Inflammatory macrophage treated with lipopolysaccharide for 4 hours (primary cell): ENCODE measurements around the gene ARID1B.

Experiments
- DNase-seq: peaks from one replicate; pipeline ENCODE4 v3.0.0-alpha.2; 2020

The ARID1B gene

DNA sequence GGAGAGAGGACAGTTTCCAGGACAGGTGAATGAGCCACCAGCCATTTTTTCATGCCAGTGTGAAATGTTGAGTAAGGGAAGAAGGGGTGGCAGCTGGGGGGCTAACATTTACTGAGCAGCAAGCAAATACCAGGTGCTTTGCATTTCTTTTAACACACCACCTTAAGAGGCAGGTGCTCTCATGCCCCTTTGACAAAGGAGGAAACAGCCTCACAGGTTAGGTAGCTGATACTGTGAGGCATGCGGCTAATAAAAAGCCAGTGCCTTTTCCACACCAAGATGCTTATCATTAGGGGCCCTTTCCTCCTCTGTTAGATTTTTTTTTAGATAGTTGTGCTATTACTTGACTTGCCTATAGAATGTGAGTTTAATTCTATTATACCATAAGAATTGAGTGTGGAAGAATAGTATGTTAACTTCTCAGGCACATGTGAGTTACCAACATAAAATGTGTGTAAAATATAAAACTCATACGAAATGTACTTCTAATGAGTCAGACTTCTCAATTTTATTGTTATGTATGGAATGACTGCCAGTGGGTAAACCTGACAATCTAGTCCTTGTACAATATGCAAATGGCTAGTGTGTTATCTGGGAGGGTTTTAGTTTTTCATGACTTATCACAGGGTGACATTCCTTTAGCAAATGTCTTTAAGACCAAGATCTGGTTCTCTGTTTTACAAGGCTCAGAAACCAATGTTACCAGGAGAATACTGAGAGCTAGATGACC is 286.2 kb downstream of the ARID1B start:
- no peak for DNase-seq

DNA sequence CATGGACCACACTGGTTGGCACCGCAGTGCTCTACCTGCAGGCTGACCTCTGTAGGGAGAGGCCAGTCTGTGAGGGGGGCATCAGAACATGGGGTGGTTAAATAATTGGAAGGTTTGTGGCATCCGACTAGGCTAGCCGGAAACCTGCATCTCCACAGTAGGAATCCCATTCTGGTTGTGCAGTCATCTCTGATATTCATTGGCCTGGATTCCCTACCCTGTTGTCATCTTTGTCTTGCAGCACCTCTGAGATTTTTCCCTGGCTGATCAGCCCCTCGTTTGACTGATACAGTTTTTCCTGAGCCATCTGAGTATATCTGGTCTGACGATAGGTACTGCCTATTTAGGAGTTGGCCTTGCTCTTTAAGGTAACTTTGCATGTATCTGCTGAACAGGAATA is 286.7 kb downstream of the ARID1B start:
- DNase-seq, result no peak

DNA sequence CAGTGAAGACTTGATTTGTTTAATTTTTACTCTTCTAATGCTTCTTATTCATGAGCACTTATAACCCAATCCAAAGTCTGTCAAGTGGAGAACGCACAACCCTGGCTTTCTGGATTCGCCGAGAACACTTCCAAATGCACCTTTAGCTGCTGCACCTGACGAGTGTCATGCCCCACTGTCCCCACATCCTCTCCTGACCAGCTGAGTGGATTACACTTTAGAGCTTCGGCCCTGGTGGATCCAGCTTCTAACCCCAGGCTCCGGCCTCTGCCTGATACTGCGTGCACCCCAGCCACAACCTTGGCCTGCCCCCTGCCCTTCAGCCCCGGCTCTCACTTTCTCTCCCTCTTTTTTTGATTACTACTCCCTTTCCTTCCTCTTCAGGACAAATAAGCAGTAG is 287.3 kb downstream of the ARID1B start:
- DNase-seq, result no peak

GRCh38 chr6:157065366-157065765 is 288.2 kb downstream of the ARID1B start:
- no peak for DNase-seq

GRCh38 chr6:157066781-157067491 is 289.8 kb downstream of the ARID1B start:
- peak; percentile 16 for DNase-seq

- no peak for DNase-seq
These were observed 290.3 kb downstream of the ARID1B start for GRCh38 chr6:157067507-157067906.

GRCh38 chr6:157068691-157069324 is 291.6 kb downstream of the ARID1B start:
- no peak for DNase-seq

- no peak for DNase-seq
These were observed 292.4 kb downstream of the ARID1B start for GRCh38 chr6:157069585-157069984.

DNA sequence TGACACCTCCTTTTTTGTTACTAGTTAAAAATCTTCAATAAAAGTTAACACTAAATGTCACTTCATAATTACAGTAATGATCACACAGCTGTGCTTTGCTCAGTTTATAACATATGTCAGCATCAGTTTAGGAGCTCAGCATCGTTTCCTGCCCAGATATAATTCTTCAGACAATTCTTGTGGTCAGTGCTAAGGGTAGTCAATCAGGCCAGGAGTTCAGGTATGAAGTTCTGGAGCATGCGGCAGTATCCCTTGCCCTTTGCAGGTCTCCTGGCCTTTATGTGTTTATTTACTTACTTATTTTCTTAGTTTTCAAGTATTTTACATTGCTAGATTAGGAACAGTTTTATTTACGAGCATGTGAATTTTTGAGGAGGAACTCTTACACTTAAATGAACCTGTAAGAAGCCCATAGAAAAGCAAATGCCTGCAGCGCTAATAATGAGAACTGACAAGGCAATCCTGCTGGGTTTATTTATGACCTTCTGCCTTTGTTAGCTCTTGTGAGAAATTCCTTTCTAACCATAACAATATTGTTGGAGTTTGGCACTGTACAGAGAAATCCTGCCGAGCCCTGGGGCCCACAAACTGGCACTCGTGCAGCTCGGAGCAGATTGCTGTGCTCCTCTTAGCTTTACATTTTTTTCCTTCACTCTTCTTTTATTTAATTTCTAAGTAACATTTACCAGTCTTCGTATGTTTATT is 293.4 kb downstream of the ARID1B start:
- no peak for DNase-seq

GRCh38 chr6:157072128-157072527 is 294.9 kb downstream of the ARID1B start:
- no peak for DNase-seq

GRCh38 chr6:157073596-157073995 is 296.4 kb downstream of the ARID1B start:
- no peak for DNase-seq

DNA sequence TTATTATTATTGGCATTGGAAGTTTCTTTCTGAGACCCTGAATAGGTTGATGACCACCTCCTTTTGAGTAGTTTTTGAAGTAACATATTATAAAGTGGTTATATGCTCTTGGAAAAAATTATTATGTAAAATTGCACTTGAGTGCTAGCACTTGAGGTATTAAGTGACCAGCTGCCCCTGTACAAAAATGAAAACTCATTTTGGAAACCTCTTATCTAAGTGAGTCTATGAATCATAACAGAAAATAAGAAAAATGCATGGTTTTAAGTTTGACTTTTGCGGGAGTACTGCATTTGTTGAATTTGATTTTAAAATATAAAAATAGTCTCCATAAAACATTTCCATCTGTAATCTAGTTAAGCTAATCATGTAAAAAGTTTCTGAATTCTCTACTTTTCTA is 297.8 kb downstream of the ARID1B start:
- DNase-seq, result no peak

DNA sequence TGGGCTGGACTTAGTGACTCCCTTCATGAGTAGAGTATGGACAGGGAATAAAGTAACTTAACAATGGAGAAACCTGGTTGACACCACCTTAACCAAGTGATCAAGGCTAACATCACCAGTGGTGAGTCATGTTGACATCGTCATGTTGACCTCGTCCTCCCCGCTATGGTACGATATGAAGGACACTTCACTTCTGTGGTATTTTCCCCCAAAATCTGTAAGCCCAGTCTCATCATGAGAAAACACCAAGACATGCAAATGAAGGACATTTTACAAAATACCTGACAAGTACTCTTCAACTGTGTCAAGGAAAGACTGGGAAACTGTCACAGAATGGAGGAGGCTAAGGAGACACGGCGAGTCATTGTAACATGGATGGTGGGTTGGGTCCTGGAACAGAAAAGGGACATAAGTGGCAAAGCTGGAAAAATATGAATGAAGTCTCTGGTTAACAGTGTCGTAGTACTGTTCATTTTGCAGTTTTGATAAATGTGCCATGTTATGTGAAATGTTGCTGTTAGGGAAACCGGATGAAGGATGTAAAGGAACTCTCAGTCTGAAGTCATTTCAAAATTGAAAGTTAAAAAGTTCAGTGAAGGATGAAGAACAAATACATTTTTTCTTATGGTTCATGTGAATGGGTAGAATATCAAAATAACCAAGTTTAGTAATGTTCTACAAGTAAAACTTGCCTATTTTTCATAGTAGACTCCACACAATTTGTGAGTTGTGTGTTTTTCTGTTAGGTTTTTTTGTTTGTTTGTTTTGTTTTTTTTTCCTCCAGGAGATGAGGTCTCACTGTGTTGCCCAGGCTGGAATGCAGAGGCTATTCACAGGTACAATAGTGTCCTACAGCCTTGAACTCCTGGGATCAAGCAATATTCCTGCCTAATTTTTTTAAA is 298.6 kb downstream of the ARID1B start:
- peak; percentile 9 for DNase-seq

DNA sequence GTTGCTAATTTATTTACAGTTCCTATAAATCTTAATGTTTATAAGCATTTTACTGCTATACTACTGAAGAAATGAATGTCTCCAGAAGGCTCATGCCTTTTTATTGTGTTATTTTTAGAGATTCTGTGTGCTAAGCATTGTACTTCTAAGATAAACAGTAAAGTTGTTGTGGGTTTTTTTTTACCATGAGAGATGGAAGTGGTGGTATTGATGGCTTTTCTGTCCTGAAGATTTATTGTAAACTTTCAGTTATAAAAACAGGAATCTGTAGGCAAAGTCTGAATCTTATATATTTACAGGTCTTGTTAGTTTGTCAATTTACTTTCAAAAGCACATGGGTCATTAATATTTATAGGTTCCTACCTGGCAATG is 299.3 kb downstream of the ARID1B start:
- no peak for DNase-seq

- DNase-seq, result no peak
These were observed 300.1 kb downstream of the ARID1B start for GRCh38 chr6:157077251-157077650.

DNA sequence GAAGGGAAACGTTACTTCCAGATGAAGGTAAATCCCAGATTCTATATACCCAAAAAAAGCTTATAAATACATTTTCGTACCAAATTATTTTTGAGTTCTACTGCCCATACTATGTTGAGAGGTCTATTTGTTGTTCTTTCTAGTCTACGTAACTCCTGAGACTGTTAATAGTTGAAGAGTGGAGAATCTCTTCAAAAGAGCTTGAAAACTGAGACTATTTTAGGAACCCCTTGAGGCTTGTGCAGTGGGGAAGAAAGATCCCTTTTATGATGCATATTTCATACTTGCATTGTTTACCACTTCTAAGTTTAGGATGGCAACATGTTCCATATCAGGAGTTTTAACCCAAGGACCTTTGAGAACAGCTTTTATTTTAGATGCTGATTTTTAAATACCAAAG is 301.1 kb downstream of the ARID1B start:
- DNase-seq, result no peak

- DNase-seq, result no peak
These were observed 302.1 kb downstream of the ARID1B start for GRCh38 chr6:157079277-157079676.

- no peak for DNase-seq
These were observed 302.6 kb downstream of the ARID1B start for GRCh38 chr6:157079771-157080170.

- DNase-seq, result no peak
These were observed 303.8 kb downstream of the ARID1B start for GRCh38 chr6:157080986-157081391.

GRCh38 chr6:157083343-157083742 is 306.2 kb downstream of the ARID1B start:
- no peak for DNase-seq

- DNase-seq, result no peak
These were observed 309.5 kb downstream of the ARID1B start for GRCh38 chr6:157086632-157087031.

GRCh38 chr6:157087974-157088373 is 310.8 kb downstream of the ARID1B start:
- DNase-seq, result no peak
